Measurements from ENCODE around the gene LHX2. TPM values are rescaled to one million over a fixed set of nuclear protein-coding genes. Genes with fewer than 3 reads are reported as not detected.

The LHX2 gene
- total and polyA plus RNA-seq, 9 of the 15 experiments (the other 6 are each of a cell fraction or from before 2014, with no cell fraction given) = 0.07 TPM; not detected in 8

- TF ChIP-seq HMGN3 (IDR thresholded peaks at IDR 0.05; ENCODE audit: borderline replicate concordance, extremely low read depth, insufficient read length, low read depth, low read length) (peak; percentile 57), RB1 (IDR thresholded peaks at IDR 0.05; ENCODE audit: low read depth) (0 out of 2 replicates have a peak, but pooled peaks have one; percentile 31), ZNF75A (CRISPR knock-in tag; IDR thresholded peaks at IDR 0.05) (no peak), ELF2 (CRISPR knock-in tag; IDR thresholded peaks at IDR 0.05) (no peak), ATF1 (CRISPR knock-in tag; IDR thresholded peaks at IDR 0.05) (no peak), ATF1 (tag; IDR thresholded peaks at IDR 0.05) (0 out of 2 replicates have a peak, but pooled peaks have one; percentile 24), EGR1 (conservative IDR thresholded peaks at IDR 0.05) (peak; percentile 73)
Observed at GRCh38 chr9:124045076-124045829, 33.7 kb downstream of the LHX2 start (continued).

GRCh38 chr9:124045830-124046177 is 34.2 kb downstream of the LHX2 start:
- ChIA-PET POLR2A (no interaction called here), CTCF (ENCODE audit: low intra/inter-chr PET ratio) (no interaction called here)
- Histone ChIP-seq H3K27me3 (ENCODE audit: control insufficient read depth in 2 of 2, insufficient read depth in 2 of 2, low read length in 2 of 2) (peaks cover 18 to 56% of the 10 kb centered on the region in 2 experiments), H3K36me3 (ENCODE audit: control insufficient read depth, insufficient read depth, low read length) (no peaks in the 10 kb centered on the region), H3K4me3 (no peak overlapping the region), H3K9me1 (ENCODE audit: control insufficient read depth, insufficient read depth, low read length) (no peaks in the 10 kb centered on the region), H2AFZ (ENCODE audit: low read depth, low read length) (no peak overlapping the region), H3K27ac (ENCODE audit: extremely low read depth, low read depth, low read length) (no peak overlapping the region), H3K9me3 (replicated peaks; ENCODE audit: control insufficient read depth, insufficient read depth, low read depth, low read length) (no peaks in the 10 kb centered on the region), H3K79me2 (ENCODE audit: control insufficient read depth, insufficient read depth, low read length) (no peaks in the 10 kb centered on the region), H4K20me1 (replicated peaks; ENCODE audit: control insufficient read depth, insufficient read depth, low read length) (0 out of 2 replicates have a peak, but pooled peaks cover 13% of the 10 kb centered on the region), H3K4me1 (replicated peaks in 1 of 2; ENCODE audit: control insufficient read depth in 2 of 2, insufficient read depth in 2 of 2, low read length in 2 of 2) (peaks cover 2 to 17% of the 10 kb centered on the region in 2 experiments; a peak in 4 of 5 replicates), H3K9ac (ENCODE audit: insufficient read depth in 1 of 2, low read depth in 2 of 2, low read length in 2 of 2) (no peak overlapping the region), H3K4me2 (ENCODE audit: insufficient read depth, low read length) (no peak overlapping the region)
- no peak for DNase-seq (ENCODE audit: extremely low read depth in 1 of 4, low spot score in 3 of 4)
- WGBS (ENCODE audit: insufficient coverage, low coverage, missing lambda C conversion rate) = 11% methylated on average over 7 of the region's 18 CpGs
- in situ Hi-C loops (cut with MboI) = no loop called here
- no peak for TF ChIP-seq JUND (IDR thresholded peaks at IDR 0.05; ENCODE audit: borderline replicate concordance, low read depth, low read length)
- no peak for TF ChIP-seq JUND (tag; IDR thresholded peaks at IDR 0.05; ENCODE audit: borderline replicate concordance, low read depth, low read length)
- TF ChIP-seq E2F3 (CRISPR knock-in tag; IDR thresholded peaks at IDR 0.05) = no peak
- no peak for TF ChIP-seq MXI1 (IDR thresholded peaks at IDR 0.05; ENCODE audit: low read depth, low read length)
- no peak for TF ChIP-seq SMARCC2 (IDR thresholded peaks at IDR 0.05; ENCODE audit: low read depth)
- no peak for TF ChIP-seq HMGXB4 (CRISPR knock-in tag; IDR thresholded peaks at IDR 0.05)
- TF ChIP-seq ZNF77 (CRISPR knock-in tag; IDR thresholded peaks at IDR 0.05) = no peak
- TF ChIP-seq ZBTB1 (CRISPR knock-in tag; IDR thresholded peaks at IDR 0.05; ENCODE audit: borderline replicate concordance, low read depth) = 0 out of 2 replicates have a peak, but pooled peaks have one; percentile 11
- TF ChIP-seq MAFF (IDR thresholded peaks at IDR 0.05; ENCODE audit: low read length) = no peak
- TF ChIP-seq SMARCE1 (IDR thresholded peaks at IDR 0.05) = peak; percentile 33; the same call in 1 of the 2 replicates
- no peak for TF ChIP-seq ATF4 (CRISPR knock-in tag; IDR thresholded peaks at IDR 0.05)
- no peak for TF ChIP-seq XRCC4 (IDR thresholded peaks at IDR 0.05; ENCODE audit: extremely low read depth, insufficient read depth, insufficient read length)
- no peak for TF ChIP-seq GABPB2 (CRISPR knock-in tag; conservative IDR thresholded peaks at IDR 0.05)
- TF ChIP-seq CGGBP1 (CRISPR knock-in tag; IDR thresholded peaks at IDR 0.05) = no peak
- no peak for TF ChIP-seq ZNF134 (CRISPR knock-in tag; conservative IDR thresholded peaks at IDR 0.05)
- FAIRE-seq = no peak
- no TSS peak for BruUV-seq (replicated peaks)
- no peak for ATAC-seq
- intact Hi-C loops (cut with micrococcal nuclease) = no loop called here
